A673 (cell line): ENCODE measurements around the gene USP14.

Experiments
- EZH2 ChIP-seq: fragments of 200-600 bp; sonication (generic); IDR thresholded peaks from 2 replicates; pipeline ENCODE4 v1.6.1; 2017; ENCODE audit warnings: borderline replicate concordance, low read depth, mild to moderate bottlenecking, mixed read lengths, antibody characterized with exemption, low read length; ENCODE audit not compliant: poor library complexity, severe bottlenecking
- TF ChIP-seq, protein P1 (sequence below): fragments of 300-800, 200-600 bp; sonication (generic); conservative IDR thresholded peaks from 2 replicates; pipeline ENCODE4 v1.5.1; 2017; ENCODE audit warnings: low read depth, mild to moderate bottlenecking, antibody characterized with exemption, low read length, moderate library complexity, mixed read lengths

DNA sequence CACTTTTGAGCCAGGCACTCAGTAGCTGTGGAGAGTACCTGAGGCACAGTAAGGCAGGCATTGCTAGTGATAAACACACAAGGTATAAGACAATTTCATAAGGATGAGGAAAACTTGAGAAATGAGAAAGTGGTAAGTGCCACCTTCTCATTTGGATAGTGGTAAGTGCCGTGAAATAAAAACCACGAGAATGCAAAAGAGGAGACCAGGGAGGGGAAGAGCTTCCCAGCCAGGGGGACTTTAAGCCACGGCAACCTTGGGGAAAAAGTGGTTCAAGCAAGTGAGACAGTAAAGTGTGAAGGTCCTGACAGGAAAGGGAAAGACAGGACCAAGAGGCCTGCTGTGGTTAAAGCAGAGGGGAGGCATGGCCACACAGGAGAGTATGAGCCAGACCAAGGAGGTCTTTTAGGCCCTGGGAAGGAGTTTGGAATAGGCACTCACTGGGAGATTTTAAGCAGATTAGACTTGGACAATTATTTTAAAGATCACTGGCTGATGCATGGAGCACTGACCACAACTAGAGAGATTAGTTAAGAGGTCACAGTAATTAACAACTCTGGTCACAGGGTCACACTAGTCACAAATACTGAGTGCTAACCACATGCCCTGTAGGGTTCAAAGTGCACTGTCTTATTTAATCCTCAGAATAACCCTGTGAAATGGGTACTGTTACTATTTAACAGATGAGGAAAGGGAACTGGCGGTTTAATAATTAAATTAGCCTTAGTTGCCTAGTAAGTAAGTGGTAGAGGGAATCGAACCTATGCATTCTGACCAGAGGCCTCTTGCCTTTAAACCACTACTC lies 59.4 kb downstream of the USP14 start:
- TF ChIP-seq, protein P1, sequence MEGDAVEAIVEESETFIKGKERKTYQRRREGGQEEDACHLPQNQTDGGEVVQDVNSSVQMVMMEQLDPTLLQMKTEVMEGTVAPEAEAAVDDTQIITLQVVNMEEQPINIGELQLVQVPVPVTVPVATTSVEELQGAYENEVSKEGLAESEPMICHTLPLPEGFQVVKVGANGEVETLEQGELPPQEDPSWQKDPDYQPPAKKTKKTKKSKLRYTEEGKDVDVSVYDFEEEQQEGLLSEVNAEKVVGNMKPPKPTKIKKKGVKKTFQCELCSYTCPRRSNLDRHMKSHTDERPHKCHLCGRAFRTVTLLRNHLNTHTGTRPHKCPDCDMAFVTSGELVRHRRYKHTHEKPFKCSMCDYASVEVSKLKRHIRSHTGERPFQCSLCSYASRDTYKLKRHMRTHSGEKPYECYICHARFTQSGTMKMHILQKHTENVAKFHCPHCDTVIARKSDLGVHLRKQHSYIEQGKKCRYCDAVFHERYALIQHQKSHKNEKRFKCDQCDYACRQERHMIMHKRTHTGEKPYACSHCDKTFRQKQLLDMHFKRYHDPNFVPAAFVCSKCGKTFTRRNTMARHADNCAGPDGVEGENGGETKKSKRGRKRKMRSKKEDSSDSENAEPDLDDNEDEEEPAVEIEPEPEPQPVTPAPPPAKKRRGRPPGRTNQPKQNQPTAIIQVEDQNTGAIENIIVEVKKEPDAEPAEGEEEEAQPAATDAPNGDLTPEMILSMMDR: no peak
- no peak for TF ChIP-seq EZH2
